Subcutaneous adipose tissue (tissue), 4 donors: Measurements from ENCODE around the gene ATG2A. TPM values are rescaled to one million over a fixed set of nuclear protein-coding genes. Genes with fewer than 3 reads are reported as not detected.

Experiments
- CTCF ChIP-seq: fragments of 450-650 bp; IDR thresholded peaks from one replicate; pipeline ENCODE4 v1.5.1; 2016; ENCODE audit warnings: low read depth, mild to moderate bottlenecking, control low read depth, antibody characterized with exemption, moderate library complexity
- total RNA-seq, 4 donors: library from RNA; depleted of rRNA; stranded (reverse); fragments of >200 nt; gene quantifications; one replicate each; pipeline ENCODE4 v1.1.0, GENCODE V29; 2016

The ATG2A gene
- total RNA-seq, 4 donors from 2014 or later, result 12.4 to 47.7 (median 22.2) TPM

- no peak for TF ChIP-seq CTCF
These were observed 7.2 kb upstream of the ATG2A start, which contains the start of gene PPP2R5B for GRCh38 chr11:64923944-64924909. Gene PPP2R5B, plus strand, starts transcription at chr11:64924689. Its CDS starts 1,046 bp downstream, at chr11:64925735.

- no peak for TF ChIP-seq CTCF
These were observed 6.2 kb upstream of the ATG2A start for GRCh38 chr11:64923151-64923661.

- no peak for TF ChIP-seq CTCF
These were observed 4.4 kb upstream of the ATG2A start for GRCh38 chr11:64921384-64921783.

- TF ChIP-seq CTCF, result no peak
These were observed 3.1 kb upstream of the ATG2A start for GRCh38 chr11:64920124-64920523.

- no peak for TF ChIP-seq CTCF
These were observed 2.6 kb upstream of the ATG2A start for GRCh38 chr11:64919627-64920026.

- TF ChIP-seq CTCF, result no peak
These were observed 1.0 kb upstream of the ATG2A start for GRCh38 chr11:64918017-64918416.

- no peak for TF ChIP-seq CTCF
These were observed 620 bp upstream of the ATG2A start for GRCh38 chr11:64917663-64917995.
